Activated naive CD8-positive, alpha-beta T cell treated with anti-CD3 and anti-CD28 coated beads, Interleukin-2, amount 50 U/mL, for 16 hours (primary cell): ENCODE data around the gene S100A2.
"Not testable (repeated sequence)": the region's sequence is repeated elsewhere in the genome, so short reads cannot be mapped to it uniquely, and the experiment has no call there.

Experiments used
- DNase-seq: peaks from one replicate; pipeline ENCODE4 v3.0.0-alpha.2; 2020; ENCODE audit warnings: low read depth, low spot score

Gene S100A2

DNA sequence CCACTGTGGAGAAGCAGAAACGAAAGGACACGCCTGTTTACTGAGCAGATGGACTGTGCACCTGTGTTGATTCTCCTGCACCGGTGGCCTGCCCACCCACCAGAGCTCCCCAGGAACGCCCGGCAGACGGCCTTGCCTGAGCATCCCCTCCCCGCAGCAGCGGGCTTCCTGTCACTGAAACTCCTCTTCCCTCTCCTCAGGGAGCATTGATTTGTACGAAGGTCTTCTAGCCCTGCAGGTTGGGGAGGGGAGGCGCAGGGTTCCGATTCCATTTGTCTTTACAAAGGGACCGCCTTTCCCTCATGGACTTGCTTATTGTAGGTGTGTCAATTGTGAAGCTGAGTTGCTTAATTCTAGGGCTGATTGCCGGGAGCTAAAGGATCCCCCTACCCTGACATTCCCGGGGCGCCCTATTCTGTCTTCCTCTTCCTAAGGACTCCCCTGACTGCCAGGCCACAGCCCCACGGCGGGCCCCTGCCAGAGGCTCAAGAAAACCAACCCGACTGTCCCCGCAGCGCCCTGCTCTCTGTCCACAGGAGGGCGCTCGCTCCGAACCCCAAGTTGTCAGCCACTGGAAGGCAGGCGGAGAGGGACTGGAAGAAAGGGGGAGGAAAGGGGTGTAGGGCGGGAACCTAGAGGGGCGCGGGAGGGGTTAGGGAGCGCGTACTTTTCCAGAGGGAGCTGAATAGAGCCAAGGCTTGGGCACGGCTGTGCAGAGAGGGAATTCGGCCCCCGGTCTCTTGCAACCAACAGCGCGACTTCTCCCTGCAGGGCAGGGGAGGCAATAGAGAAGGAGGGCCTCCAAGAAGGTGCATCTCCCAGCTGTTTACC, 32.7 kb downstream of the S100A2 start:
- DNase-seq = peak; percentile 27

GRCh38 chr1:153532181-153532580, 33.5 kb downstream of the S100A2 start:
- no peak for DNase-seq

DNA sequence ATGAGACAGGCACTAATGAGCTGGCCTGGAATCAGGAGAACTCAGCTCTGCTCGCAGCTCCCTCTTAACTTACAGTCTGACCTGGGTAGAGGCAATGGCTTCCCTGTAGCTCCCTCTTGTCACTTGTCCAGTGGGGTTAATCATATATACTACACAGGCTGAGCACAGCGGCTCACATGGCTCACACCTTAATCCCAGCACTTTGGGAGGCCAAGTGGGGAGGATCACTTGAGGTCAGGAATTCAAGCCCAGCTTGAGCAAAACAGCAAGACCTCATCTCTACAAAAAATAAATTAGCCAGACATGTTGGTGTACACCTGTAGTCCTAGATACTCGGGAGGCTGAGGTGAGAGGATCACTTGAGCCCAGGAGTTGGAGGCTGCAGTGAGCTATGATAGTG, 34.0 kb downstream of the S100A2 start:
- no peak for DNase-seq

DNA sequence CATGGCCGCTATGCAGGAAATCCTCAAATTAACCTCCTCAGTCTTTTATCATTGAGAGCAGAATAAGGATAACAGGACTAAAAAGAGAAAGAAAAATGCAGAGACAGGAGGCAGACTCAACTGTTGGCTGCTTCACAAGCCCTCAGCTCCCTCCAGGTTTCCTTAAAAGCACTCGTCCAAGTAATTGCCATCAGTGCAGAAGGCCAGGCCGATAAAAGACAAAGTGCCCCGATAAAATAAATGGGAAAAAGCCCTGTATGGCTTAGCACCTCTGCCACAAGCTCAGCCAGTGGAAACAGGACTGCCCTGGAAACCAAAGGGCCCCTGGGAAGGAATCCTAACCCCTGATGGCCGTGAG, 38.0 kb downstream of the S100A2 start:
- no peak for DNase-seq

GRCh38 chr1:153527023-153527682, 38.5 kb downstream of the S100A2 start:
- no peak for DNase-seq

DNA sequence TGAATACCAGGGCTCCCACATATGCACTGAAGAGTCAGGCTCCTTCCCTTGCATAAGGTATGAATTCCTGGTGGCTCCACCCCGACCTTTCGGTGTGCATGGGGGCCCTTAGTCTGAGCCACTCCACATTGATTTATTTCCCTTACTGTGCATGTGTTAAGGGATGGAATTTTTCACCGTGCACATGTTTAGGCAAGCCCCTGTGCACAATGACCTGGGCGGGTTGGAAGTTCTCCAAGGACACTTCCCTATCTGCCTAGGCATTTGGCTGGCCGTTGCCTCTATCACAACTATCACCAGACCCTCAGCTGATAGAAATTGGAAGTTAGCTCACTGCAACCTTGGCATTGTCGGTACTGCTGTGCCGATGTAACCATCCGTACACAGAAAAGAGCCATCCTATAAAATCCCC, 39.5 kb downstream of the S100A2 start:
- no peak for DNase-seq

DNA sequence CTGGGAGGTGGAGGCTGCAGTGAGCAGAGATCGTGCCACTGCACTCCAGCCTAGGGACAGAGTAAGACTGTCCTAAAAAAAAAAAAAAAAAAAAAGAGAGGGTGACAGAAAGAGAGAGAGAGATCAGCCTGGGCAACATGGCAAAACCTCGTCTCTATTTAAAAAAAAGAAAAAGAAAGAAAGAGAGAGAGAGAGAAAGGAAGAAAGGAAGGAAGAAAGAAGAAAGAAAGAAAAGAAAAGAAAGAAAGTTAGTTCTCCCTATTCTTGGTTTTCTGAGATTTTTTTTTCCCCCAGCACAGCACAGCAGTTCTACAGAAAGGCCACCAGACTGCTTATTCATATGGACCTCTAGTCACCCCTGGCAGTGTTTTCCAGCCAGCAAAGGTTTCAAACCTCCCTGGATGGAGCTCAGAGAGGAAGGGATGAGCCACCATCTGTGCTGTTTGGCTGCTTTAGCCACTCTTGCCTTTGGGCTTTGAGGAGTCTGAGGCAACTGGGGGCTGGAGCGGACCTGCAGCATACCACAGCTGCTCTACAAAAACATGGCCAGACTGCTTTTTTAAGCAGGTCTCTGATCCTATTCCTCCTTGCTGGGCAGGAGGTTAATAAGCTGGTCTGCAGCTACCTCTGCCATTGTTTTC, 40.4 kb downstream of the S100A2 start:
- DNase-seq = no peak

DNA sequence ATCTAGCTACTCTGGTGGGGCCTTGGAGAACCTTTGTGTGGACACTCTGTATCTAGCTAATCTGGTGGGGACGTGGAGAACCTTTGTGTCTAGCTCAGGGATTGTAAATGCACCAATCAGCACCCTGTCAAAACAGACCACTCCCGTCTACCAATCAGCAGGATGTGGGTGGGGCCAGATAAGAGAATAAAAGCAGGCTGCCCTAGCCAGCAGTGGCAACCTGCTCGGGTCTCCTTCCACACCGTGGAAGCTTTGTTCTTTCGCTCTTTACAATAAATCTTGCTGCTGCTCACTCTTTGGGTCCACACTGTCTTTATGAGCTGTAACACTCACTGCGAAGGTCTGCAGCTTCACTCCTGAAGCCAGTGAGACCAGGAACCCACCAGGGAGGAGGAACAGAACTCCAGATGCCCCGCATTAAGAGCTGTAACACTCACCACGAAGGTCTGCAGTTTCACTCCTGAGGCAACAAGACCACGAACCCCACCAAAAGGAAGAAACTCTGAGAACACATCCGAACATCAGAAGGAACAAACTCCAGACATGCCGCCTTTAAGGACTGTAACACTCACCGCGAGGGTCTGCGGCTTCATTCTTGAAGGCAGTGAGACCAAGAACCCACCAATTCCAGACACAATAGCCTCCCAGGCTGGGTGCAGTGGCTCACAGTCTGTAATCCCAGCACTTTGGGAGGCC, 43.1 kb downstream of the S100A2 start:
- DNase-seq = not testable (repeated sequence)

GRCh38 chr1:153521808-153522207, 43.8 kb downstream of the S100A2 start:
- not testable (repeated sequence) for DNase-seq

DNA sequence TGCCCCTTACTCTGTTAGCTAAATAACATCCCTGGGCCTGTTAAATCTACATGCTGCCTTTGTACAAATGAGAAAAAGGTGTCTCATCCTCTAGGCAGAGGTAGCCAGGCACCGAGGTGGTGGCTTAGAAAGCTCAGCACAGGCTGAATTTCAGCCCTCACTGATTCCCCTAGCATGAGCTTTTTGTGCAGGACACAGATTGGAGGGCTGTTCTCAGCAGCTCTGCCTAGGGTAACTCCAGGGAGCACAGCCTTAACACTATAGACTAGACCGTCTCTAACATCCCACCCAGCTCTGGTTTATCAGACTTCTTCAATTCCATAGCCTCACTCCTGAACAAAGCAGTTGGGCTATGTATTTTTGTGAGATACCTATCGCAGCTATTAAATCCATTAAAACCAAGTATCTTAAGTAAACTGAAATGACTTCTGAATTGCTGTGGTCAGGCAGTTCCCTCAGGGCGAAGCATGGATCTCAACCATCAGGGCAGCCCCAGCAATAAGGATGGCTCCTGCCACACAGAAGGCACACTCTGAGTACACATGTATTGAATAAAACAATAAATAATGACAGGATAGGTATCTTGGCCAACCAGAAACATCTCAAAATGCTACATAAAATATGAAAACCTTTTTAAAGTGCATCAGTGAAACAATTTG, 44.7 kb downstream of the S100A2 start:
- DNase-seq = no peak

DNA sequence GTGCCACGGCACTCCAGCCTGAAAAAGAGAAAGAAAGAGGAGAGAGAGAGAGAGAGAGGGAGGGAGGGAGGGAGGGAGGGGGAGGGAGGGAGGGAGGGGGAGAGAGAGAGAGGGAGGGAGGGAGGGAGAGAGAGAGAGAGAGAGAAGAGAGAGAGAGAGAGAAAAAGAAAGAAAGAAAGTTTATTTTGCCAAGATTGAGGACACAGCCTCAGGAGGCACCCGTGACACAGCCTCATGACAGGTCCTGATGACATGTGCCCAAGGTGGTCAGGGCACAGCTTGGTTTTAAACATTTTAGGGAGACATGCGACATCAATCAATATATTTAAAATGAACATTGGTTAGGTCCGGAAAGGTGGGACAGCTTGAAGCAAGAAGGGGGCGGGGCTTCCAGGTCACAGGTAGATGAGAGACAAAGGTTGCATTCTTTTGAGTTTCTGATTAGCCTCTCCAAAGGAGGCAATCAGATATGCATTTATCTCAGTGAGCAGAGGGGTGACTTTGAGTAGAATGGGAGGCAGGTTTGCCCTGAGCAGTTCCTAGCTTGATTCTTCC, 45.4 kb downstream of the S100A2 start:
- not testable (repeated sequence) for DNase-seq

DNA sequence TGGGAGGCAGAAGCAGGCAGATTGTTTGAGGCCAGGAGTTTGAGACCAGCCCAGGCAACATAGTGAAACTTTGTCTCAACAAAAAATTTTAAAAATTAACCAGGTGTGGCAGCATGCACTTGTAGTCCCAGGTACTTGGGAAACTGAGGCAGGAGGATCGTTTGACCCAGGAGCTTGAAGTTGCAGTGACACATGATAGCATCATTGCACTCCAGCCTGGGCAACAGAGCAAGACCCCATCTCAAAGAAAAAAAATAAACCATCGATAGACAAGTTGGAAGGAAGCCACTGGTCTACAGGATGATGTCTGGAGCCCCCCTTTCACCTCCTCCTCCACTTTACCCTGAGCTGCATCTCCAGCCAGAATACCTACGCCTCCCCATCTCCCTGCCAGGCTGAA, 46.4 kb downstream of the S100A2 start:
- no peak for DNase-seq

- no peak for DNase-seq
Measured at GRCh38 chr1:153515504-153516394, 49.9 kb downstream of the S100A2 start.

GRCh38 chr1:153513666-153514065, 52.0 kb downstream of the S100A2 start:
- DNase-seq = no peak

GRCh38 chr1:153513023-153513422, 52.6 kb downstream of the S100A2 start:
- no peak for DNase-seq
